GM12878 (cell line): ENCODE results near the gene NT5C1A. TPM values are rescaled to one million over a fixed set of nuclear protein-coding genes. Genes with fewer than 3 reads are reported as not detected.
A peak's percentile ranks its signal among the peaks of the same experiment; 100 is the strongest.

Experiments
- BMI1 ChIP-seq: fragments of 450-650 bp; IDR thresholded peaks from 2 replicates; pipeline ENCODE4 v1.6.1; 2016; ENCODE audit warnings: mild to moderate bottlenecking, moderate library complexity, borderline replicate concordance
- CBFB ChIP-seq: IDR thresholded peaks from 2 replicates; pipeline ENCODE4 v1.6.1; 2016; ENCODE audit warnings: antibody characterized with exemption, low read depth
- CEBPB ChIP-seq, 2 experiments: fragments of 150-350 bp in 1 of 2; IDR thresholded peaks; 2 replicates each; pipeline ENCODE4 v1.6.1; 2012 to 2014; ENCODE audit warnings: low read depth in 2 of 2, low read length in 2 of 2, borderline replicate concordance in 1 of 2, inconsistent platforms in 1 of 2
- CHD2 ChIP-seq: IDR thresholded peaks from 2 replicates; pipeline ENCODE4 v1.6.1; 2011; ENCODE audit warnings: low read depth, low read length, improper control_type of control experiment, borderline replicate concordance
- HCFC1 ChIP-seq: fragments of 150-350 bp; IDR thresholded peaks from 2 replicates; pipeline ENCODE4 v1.6.1; 2014; ENCODE audit warnings: low read length
- IKZF2 ChIP-seq, 2 experiments: fragments of 450-650 bp; IDR thresholded peaks; 2 replicates each; pipeline ENCODE4 v1.6.1; 2017; ENCODE audit warnings: mild to moderate bottlenecking in 2 of 2, moderate library complexity in 2 of 2
- JUND ChIP-seq: IDR thresholded peaks from 2 replicates; pipeline ENCODE4 v1.6.1; 2012; ENCODE audit warnings: low read depth, mild to moderate bottlenecking, low read length, improper control_type of control experiment, moderate library complexity
- MEF2B ChIP-seq: fragments of 450-650 bp; IDR thresholded peaks from 2 replicates; pipeline ENCODE4 v1.6.1; 2018; ENCODE audit warnings: mild to moderate bottlenecking, moderate library complexity; ENCODE audit not compliant: partially characterized antibody, poor library complexity, severe bottlenecking
- NBN ChIP-seq: fragments of 450-650 bp; IDR thresholded peaks from 2 replicates; pipeline ENCODE4 v1.6.1; 2016
- NR2C2 ChIP-seq: IDR thresholded peaks from 2 replicates; pipeline ENCODE4 v1.6.1; 2011; ENCODE audit warnings: borderline replicate concordance, low read depth; ENCODE audit not compliant: control insufficient read depth, insufficient read length
- NR2F1 ChIP-seq: fragments of 450-650 bp; conservative IDR thresholded peaks from 2 replicates; pipeline ENCODE4 v1.6.1; 2017; ENCODE audit warnings: mild to moderate bottlenecking
- POLR2AphosphoS5 ChIP-seq: IDR thresholded peaks from 2 replicates; pipeline ENCODE4 v1.6.1; 2011; ENCODE audit warnings: mild to moderate bottlenecking, low read length, inconsistent platforms
- RUNX3 ChIP-seq: IDR thresholded peaks from 2 replicates; pipeline ENCODE4 v1.6.1; 2012; ENCODE audit warnings: low read length, inconsistent platforms
- SREBF1 ChIP-seq: IDR thresholded peaks from 2 replicates; pipeline ENCODE4 v1.6.1; 2012; ENCODE audit warnings: mild to moderate bottlenecking, low read length
- STAT1 ChIP-seq: fragments of 450-650 bp; conservative IDR thresholded peaks from 2 replicates; pipeline ENCODE4 v1.6.1; 2014; ENCODE audit warnings: antibody characterized with exemption, mild to moderate bottlenecking
- SUZ12 ChIP-seq: fragments of 200-600 bp; sonication (generic); IDR thresholded peaks from one replicate; pipeline ENCODE4 v1.6.1; 2018; ENCODE audit warnings: antibody characterized with exemption, mild to moderate bottlenecking; ENCODE audit not compliant: unreplicated experiment
- TAF1 ChIP-seq: IDR thresholded peaks from 2 replicates; pipeline ENCODE4 v1.6.1; 2011; ENCODE audit warnings: mild to moderate bottlenecking, low read depth, low read length, borderline replicate concordance
- TARDBP ChIP-seq: IDR thresholded peaks from 2 replicates; pipeline ENCODE4 v1.6.1; 2016; ENCODE audit warnings: borderline replicate concordance
- TCF12 ChIP-seq: IDR thresholded peaks from 2 replicates; pipeline ENCODE4 v1.6.1; 2011; ENCODE audit warnings: low read depth, mild to moderate bottlenecking, low read length
- TCF3 ChIP-seq: IDR thresholded peaks from 2 replicates; pipeline ENCODE4 v1.6.1; 2012; ENCODE audit warnings: low read depth, mild to moderate bottlenecking, low read length, borderline replicate concordance; ENCODE audit not compliant: insufficient read depth
- YY1 ChIP-seq: IDR thresholded peaks from 2 replicates; pipeline ENCODE4 v1.6.1; 2011; ENCODE audit warnings: low read depth, mild to moderate bottlenecking, low read length
- ZNF622 ChIP-seq: fragments of 450-650 bp; IDR thresholded peaks from 2 replicates; pipeline ENCODE4 v1.6.1; 2017; ENCODE audit warnings: mild to moderate bottlenecking, inconsistent platforms
- ZSCAN29 ChIP-seq: fragments of 450-650 bp; IDR thresholded peaks from 2 replicates; pipeline ENCODE4 v1.6.1; 2017; ENCODE audit warnings: mild to moderate bottlenecking, moderate library complexity
- polyA plus RNA-seq, 11 experiments: library from polyadenylated mRNA; depleted of rRNA in 4 of 11; unstranded in 6 of 11; stranded (reverse) in 5 of 11; fragments of >200 nt; fragmentation: Nextera tagmentation in 4 of 11; fragmentation: Illumina TruSeq in 1 of 11; extraction: Ambion mirVana in 4 of 11; extraction: Trizol in 1 of 11; gene quantifications; 1 replicate in 1 of 11; 2 replicates in 10 of 11; pipeline versions ENCODE4 v1.2.1 to v1.2.3, GENCODE V29; 2011 to 2016; ENCODE audit warnings: inconsistent platforms in 2 of 11, missing spikeins in 2 of 11, low read depth in 1 of 11
- total RNA-seq, 4 experiments: library from RNA; depleted of rRNA in 3 of 4; stranded (reverse); fragments of >200 nt in 3 of 4; fragmentation: Illumina TruSeq in 1 of 4; extraction: Trizol in 1 of 4; gene quantifications; 2 replicates each; pipeline versions ENCODE4 v1.2.1 to v1.2.3, GENCODE V29; 2013 to 2021
- TF ChIP-seq, protein P1 (sequence below): fragments of 450-650 bp; IDR thresholded peaks from 2 replicates; pipeline ENCODE4 v1.6.1; 2016; ENCODE audit warnings: mild to moderate bottlenecking
- TF ChIP-seq, protein P2 (sequence below): fragments of 150-350 bp; IDR thresholded peaks from 2 replicates; pipeline ENCODE4 v1.6.1; 2016; ENCODE audit warnings: low read depth, low read length
- TF ChIP-seq, protein P3 (sequence below): IDR thresholded peaks from 2 replicates; pipeline ENCODE4 v1.6.1; 2011; ENCODE audit warnings: borderline replicate concordance, low read depth, mild to moderate bottlenecking, moderate library complexity, mixed read lengths, low read length; ENCODE audit not compliant: insufficient read depth; ENCODE audit errors: extremely low read length
- TF ChIP-seq, protein P4 (sequence below): IDR thresholded peaks from 2 replicates; pipeline ENCODE4 v1.6.1; 2011; ENCODE audit warnings: mild to moderate bottlenecking, low read depth, low read length, moderate library complexity; ENCODE audit not compliant: insufficient replicate concordance

The NT5C1A gene
- total and polyA plus RNA-seq, 10 of the 15 experiments (the other 5 are each of a cell fraction or from before 2014, with no cell fraction given), result 0.05 to 0.77 (median 0.22) TPM; not detected in 1

DNA sequence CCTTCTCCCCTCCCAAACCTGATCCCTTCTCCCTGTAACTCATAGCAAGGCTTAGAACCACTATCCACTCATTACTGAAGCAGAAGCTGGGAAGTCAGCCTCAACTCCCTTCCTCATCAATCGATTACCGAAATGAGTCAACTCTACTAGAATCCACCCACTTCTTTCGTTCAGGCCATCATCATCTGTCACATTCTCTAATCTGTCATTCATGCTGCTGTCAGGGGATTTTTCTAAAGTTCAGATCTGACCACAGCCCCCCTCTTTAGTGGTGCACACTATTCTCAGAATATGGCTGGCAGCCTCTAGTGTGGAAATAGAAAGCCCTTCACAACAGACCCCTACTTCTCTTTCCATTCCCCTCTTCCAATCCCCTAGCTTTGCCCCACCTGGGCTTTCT lies 5.1 kb downstream of the NT5C1A start (continued):
- TF ChIP-seq POLR2AphosphoS5, result no peak
- TF ChIP-seq, protein P1, sequence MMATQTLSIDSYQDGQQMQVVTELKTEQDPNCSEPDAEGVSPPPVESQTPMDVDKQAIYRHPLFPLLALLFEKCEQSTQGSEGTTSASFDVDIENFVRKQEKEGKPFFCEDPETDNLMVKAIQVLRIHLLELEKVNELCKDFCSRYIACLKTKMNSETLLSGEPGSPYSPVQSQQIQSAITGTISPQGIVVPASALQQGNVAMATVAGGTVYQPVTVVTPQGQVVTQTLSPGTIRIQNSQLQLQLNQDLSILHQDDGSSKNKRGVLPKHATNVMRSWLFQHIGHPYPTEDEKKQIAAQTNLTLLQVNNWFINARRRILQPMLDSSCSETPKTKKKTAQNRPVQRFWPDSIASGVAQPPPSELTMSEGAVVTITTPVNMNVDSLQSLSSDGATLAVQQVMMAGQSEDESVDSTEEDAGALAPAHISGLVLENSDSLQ, result peak; percentile 96
- TF ChIP-seq CHD2, result peak; percentile 46; the same call in 1 of the 2 replicates
- peak; percentile 76; the same call in 1 of the 2 replicates for TF ChIP-seq CBFB
- TF ChIP-seq, protein P2, sequence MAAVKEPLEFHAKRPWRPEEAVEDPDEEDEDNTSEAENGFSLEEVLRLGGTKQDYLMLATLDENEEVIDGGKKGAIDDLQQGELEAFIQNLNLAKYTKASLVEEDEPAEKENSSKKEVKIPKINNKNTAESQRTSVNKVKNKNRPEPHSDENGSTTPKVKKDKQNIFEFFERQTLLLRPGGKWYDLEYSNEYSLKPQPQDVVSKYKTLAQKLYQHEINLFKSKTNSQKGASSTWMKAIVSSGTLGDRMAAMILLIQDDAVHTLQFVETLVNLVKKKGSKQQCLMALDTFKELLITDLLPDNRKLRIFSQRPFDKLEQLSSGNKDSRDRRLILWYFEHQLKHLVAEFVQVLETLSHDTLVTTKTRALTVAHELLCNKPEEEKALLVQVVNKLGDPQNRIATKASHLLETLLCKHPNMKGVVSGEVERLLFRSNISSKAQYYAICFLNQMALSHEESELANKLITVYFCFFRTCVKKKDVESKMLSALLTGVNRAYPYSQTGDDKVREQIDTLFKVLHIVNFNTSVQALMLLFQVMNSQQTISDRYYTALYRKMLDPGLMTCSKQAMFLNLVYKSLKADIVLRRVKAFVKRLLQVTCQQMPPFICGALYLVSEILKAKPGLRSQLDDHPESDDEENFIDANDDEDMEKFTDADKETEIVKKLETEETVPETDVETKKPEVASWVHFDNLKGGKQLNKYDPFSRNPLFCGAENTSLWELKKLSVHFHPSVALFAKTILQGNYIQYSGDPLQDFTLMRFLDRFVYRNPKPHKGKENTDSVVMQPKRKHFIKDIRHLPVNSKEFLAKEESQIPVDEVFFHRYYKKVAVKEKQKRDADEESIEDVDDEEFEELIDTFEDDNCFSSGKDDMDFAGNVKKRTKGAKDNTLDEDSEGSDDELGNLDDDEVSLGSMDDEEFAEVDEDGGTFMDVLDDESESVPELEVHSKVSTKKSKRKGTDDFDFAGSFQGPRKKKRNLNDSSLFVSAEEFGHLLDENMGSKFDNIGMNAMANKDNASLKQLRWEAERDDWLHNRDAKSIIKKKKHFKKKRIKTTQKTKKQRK, result no peak
- TF ChIP-seq JUND, result peak; percentile 91
- TF ChIP-seq ZNF622, result no peak
- TF ChIP-seq NR2F1, result peak; percentile 75
- TF ChIP-seq IKZF2 (IDR thresholded peaks at IDR 0.05), result peak; percentile 100
- TF ChIP-seq MEF2B, result peak; percentile 55
- no peak for TF ChIP-seq HCFC1
- peak; percentile 97 for TF ChIP-seq RUNX3
- TF ChIP-seq STAT1, result no peak
- TF ChIP-seq TCF12, result peak; percentile 76; the same call in 1 of the 2 replicates
- TF ChIP-seq YY1, result peak; percentile 72
- TF ChIP-seq SREBF1, result peak; percentile 24; the same call in 1 of the 2 replicates
- peak in 1 of 2 experiments; percentile 76; a peak in 1 of 4 replicates for TF ChIP-seq CEBPB (IDR thresholded peaks at IDR 0.05; ENCODE audit: borderline replicate concordance in 1 of 2, low read depth in 2 of 2, low read length in 2 of 2)
- peak; percentile 87 for TF ChIP-seq BMI1
- TF ChIP-seq SUZ12, result no peak
- TF ChIP-seq NR2C2, result no peak
- TF ChIP-seq, protein P3, sequence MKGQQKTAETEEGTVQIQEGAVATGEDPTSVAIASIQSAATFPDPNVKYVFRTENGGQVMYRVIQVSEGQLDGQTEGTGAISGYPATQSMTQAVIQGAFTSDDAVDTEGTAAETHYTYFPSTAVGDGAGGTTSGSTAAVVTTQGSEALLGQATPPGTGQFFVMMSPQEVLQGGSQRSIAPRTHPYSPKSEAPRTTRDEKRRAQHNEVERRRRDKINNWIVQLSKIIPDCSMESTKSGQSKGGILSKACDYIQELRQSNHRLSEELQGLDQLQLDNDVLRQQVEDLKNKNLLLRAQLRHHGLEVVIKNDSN, result no peak
- peak; percentile 91 for TF ChIP-seq NBN
- no peak for TF ChIP-seq ZSCAN29
- 0 out of 2 replicates have a peak, but pooled peaks have one; percentile 24 for TF ChIP-seq TARDBP
- TF ChIP-seq TCF3, result peak; percentile 64; the same call in 1 of the 2 replicates
- TF ChIP-seq, protein P4, sequence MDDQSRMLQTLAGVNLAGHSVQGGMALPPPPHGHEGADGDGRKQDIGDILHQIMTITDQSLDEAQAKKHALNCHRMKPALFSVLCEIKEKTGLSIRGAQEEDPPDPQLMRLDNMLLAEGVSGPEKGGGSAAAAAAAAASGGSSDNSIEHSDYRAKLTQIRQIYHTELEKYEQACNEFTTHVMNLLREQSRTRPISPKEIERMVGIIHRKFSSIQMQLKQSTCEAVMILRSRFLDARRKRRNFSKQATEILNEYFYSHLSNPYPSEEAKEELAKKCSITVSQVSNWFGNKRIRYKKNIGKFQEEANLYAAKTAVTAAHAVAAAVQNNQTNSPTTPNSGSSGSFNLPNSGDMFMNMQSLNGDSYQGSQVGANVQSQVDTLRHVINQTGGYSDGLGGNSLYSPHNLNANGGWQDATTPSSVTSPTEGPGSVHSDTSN, result peak; percentile 91
- no peak for TF ChIP-seq TAF1
